Upper lobe of left lung (tissue), 6 donors: ENCODE data around the gene PRPF40B. TPM values are rescaled to one million over a fixed set of nuclear protein-coding genes. Genes with fewer than 3 reads are reported as not detected.

Experiments used
- ATAC-seq, 2 donors: fragments of 200-7000 bp; cut with Tn5 transposase; one replicate each; pipeline ENCODE4 v1.9.1; 2022; ENCODE audit warnings: mild to moderate bottlenecking in 2 of 2, moderate library complexity in 2 of 2; ENCODE audit not compliant: low FRiP score in 2 of 2
- DNase-seq, 2 donors: peaks; one replicate each; pipeline ENCODE4 v3.0.0-alpha.2; 2019 to 2020
- H3K27ac ChIP-seq, 4 donors: fragments of 200-600 bp; sonication (generic); one replicate each; pipeline ENCODE4 v1.5.1; 2016 to 2019
- H3K27me3 ChIP-seq, 4 donors: fragments of 200-600 bp; sonication (generic); one replicate each; pipeline ENCODE4 v1.5.1; 2017 to 2019
- H3K36me3 ChIP-seq, 4 donors: fragments of 200-600 bp; sonication (generic); one replicate each; pipeline ENCODE4 v1.5.1; 2016 to 2019
- H3K4me1 ChIP-seq, 4 donors: fragments of 200-600 bp; sonication (generic); one replicate each; pipeline ENCODE4 v1.5.1; 2018 to 2019
- H3K4me3 ChIP-seq, 4 donors: fragments of 200-600 bp; sonication (generic); one replicate each; pipeline ENCODE4 v1.5.1; 2017 to 2019; ENCODE audit warnings: mild to moderate bottlenecking in 2 of 4, moderate library complexity in 1 of 4
- H3K9me3 ChIP-seq, 4 donors: fragments of 200-600 bp; sonication (generic); one replicate each; pipeline ENCODE4 v1.5.1; 2018 to 2019
- EP300 ChIP-seq, 4 donors: sonication (generic); formaldehyde crosslinking; IDR thresholded peaks; one replicate each; pipeline ENCODE4 v1.5.1; 2017; ENCODE audit warnings: antibody characterized with exemption in 4 of 4, control low read depth in 2 of 4
- POLR2A ChIP-seq, 4 donors: fragments of 450-650 bp; IDR thresholded peaks; one replicate each; pipeline ENCODE4 v1.5.1; 2016 to 2017; ENCODE audit warnings: antibody characterized with exemption in 4 of 4, mild to moderate bottlenecking in 2 of 4
- POLR2AphosphoS5 ChIP-seq, 2 donors: sonication (generic); formaldehyde crosslinking; IDR thresholded peaks; one replicate each; pipeline ENCODE4 v1.5.1; 2017; ENCODE audit warnings: antibody characterized with exemption in 2 of 2
- WGBS, 2 donors: methylation state at CpG; one replicate each; pipeline ENCODE4 v1.1.5; 2017 to 2018; 5-methylcytosine and 5-hydroxymethylcytosine counted together
- total RNA-seq, 6 donors: library from RNA; depleted of rRNA in 4 of 6; stranded (reverse); fragments of >200 nt in 4 of 6; gene quantifications; one replicate each; pipeline versions ENCODE4 v1.1.0 to v1.2.1, GENCODE V29; 2016 to 2021
- TF ChIP-seq, protein P1 (sequence below), 6 experiments: fragments of 450-650 bp in 4 of 6; fragments of 200-600 bp in 2 of 6; sonication (generic) in 2 of 6; IDR thresholded peaks; one replicate each; pipeline ENCODE4 v1.5.1; 2016 to 2019; ENCODE audit warnings: antibody characterized with exemption in 6 of 6
- donor health status: DM: no; HTN: no; CAD: no; lungs with moderate emphysema.
- donor health status: DM: no; HTN: yes; CAD: no; lungs with severe emphysema.

Gene PRPF40B
- total RNA-seq, 6 donors from 2014 or later, result 10.8 to 63.9 (median 16.9) TPM

DNA sequence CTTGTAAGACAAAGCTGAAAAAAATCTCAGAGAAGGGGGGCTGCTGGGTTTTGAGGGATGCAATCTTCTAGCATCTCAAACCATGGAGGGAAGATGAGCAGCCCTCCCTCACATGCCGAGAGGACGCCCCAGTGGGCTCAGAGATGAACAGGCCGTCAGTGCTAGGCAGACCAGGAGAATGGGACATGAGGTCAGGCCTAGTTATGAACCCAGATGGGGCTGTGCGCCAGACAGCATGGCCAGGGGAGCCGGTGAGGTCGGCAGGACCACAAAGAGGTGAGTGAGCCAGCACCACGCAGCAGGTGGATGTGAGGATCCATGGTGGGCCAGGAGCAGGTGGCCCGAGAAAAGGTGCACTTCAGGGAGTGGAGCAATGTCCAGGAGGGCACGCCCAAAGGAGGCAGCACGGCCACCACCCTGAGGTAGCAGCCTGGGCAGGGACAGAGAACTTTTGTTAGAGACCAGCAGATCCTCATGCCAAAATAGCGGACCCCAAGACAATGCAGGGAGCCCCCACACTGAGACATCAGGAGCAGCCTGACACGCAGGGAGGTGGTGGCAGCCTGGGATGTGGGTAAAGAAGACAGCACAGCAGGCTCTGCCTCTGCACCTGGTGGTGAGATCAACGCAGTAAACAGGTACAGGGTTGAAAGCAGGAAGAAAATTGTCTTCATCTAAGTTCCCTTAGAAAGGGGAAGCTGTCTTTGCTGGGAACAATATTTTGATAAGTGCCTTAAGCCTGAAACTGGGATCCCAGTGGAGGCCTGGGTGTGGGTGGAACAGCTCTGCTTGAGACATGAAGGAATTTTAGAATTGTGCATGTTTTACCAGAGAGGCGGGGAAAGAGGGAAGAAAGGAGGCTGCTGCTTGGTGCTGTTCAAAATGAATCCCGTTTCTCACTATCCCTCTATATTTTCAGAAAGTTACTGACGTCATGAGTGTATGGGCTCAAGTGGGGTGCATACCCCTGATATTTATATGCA lies 37.6 kb upstream of the PRPF40B start:
- Histone ChIP-seq H3K4me1 (peaks cover 0 to 1% (median 0%) of the 10 kb centered on the region in 4 donors), H3K27ac (no peak overlapping the region), H3K36me3 (peaks cover 0 to 4% (median 2%) of the 10 kb centered on the region in 4 donors), H3K9me3 (no peaks in the 10 kb centered on the region), H3K27me3 (no peaks in the 10 kb centered on the region), H3K4me3 (no peak overlapping the region)
- 90 to 91% methylated on average over 10 to 16 of the region's 16 CpGs for WGBS, 2 donors
- TF ChIP-seq POLR2AphosphoS5 (IDR thresholded peaks at IDR 0.05) (no peak), POLR2A (IDR thresholded peaks at IDR 0.05) (no peak), EP300 (IDR thresholded peaks at IDR 0.05) (no peak)
- TF ChIP-seq, protein P1, sequence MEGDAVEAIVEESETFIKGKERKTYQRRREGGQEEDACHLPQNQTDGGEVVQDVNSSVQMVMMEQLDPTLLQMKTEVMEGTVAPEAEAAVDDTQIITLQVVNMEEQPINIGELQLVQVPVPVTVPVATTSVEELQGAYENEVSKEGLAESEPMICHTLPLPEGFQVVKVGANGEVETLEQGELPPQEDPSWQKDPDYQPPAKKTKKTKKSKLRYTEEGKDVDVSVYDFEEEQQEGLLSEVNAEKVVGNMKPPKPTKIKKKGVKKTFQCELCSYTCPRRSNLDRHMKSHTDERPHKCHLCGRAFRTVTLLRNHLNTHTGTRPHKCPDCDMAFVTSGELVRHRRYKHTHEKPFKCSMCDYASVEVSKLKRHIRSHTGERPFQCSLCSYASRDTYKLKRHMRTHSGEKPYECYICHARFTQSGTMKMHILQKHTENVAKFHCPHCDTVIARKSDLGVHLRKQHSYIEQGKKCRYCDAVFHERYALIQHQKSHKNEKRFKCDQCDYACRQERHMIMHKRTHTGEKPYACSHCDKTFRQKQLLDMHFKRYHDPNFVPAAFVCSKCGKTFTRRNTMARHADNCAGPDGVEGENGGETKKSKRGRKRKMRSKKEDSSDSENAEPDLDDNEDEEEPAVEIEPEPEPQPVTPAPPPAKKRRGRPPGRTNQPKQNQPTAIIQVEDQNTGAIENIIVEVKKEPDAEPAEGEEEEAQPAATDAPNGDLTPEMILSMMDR (IDR thresholded peaks at IDR 0.05), result no peak
- peak in 1 of 2 donors; percentile 19 for ATAC-seq
- DNase-seq, result no peak

DNA sequence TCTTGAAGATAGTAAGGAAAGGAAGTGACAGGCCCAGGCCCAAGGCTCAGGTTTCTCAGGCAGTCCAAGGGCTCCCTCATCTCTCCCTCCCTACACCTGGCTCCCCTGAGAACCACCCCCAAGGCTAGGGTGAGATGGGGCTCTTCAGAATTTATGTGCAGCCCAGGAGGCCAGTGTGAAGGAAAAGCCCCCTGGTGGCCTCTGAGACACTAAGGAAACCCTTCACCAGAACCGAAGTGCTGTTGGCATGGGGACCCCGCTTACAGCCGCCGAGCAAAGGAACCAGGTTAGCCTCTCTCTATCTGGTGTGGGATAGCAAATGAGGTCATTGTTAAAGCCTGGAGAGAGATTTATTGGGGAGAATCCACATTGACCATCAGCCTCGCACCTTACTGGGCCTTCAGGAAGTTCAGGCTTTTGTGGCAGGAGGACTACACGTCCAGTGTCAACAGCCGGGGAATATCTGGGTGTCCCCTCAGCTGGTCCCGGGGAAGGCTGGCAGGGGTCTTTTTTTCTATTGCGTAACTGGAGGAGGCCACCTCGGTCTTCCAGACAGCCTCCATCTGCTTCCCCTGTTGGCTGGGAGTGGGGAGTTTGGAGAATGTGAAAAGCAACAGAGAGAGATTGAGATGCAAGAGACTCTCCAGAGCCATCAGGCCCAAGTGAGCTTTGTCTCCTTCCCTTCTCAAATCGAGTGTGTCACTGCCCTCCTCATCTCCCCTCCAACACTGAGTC lies 36.0 kb upstream of the PRPF40B start:
- no peak for ATAC-seq
- H3K4me3 ChIP-seq, result no peak overlapping the region
- H3K27me3 ChIP-seq, result no peaks in the 10 kb centered on the region
- WGBS, 2 donors, result 80 to 89% methylated on average over 10 to 11 of the region's 11 CpGs
- no peak for DNase-seq
- H3K9me3 ChIP-seq, result no peaks in the 10 kb centered on the region
- H3K27ac ChIP-seq, result no peak overlapping the region
- TF ChIP-seq POLR2AphosphoS5 (IDR thresholded peaks at IDR 0.05) (no peak), EP300 (IDR thresholded peaks at IDR 0.05) (no peak), POLR2A (IDR thresholded peaks at IDR 0.05) (no peak)
- TF ChIP-seq, protein P1 (IDR thresholded peaks at IDR 0.05), result no peak
- H3K4me1 ChIP-seq, result no peaks in the 10 kb centered on the region
- peaks cover 0 to 4% (median 2%) of the 10 kb centered on the region in 4 donors for H3K36me3 ChIP-seq

DNA sequence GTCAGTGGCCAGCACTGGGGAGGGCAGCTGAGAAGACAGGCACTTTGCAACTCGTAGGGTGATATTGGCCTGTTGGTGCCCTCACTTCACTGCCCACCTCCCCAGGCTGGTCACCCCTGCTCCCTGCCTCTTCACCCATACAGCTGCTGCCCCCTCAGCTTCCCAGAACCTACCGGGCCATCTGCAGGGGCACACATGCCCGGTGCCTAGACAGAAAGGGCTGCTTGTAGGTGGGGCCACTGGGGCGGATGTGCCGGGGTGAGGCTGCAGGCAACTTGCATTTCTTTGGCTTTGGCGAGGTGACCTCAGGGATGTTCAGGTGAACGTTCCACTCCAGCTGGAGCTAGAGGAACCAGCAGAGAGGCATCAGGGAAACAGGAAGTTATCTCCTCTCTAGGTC lies 35.1 kb upstream of the PRPF40B start:
- Histone ChIP-seq H3K9me3 (no peaks in the 10 kb centered on the region), H3K27me3 (no peaks in the 10 kb centered on the region), H3K27ac (no peak overlapping the region), H3K4me1 (no peaks in the 10 kb centered on the region), H3K36me3 (peaks cover 0 to 4% (median 1%) of the 10 kb centered on the region in 4 donors), H3K4me3 (no peak overlapping the region)
- ATAC-seq, result no peak
- WGBS, 2 donors, result 82 to 84% methylated on average over 3 to 7 of the region's 7 CpGs
- no peak for DNase-seq
- TF ChIP-seq, protein P1 (IDR thresholded peaks at IDR 0.05), result no peak
- no peak for TF ChIP-seq POLR2A (IDR thresholded peaks at IDR 0.05)
- TF ChIP-seq EP300 (IDR thresholded peaks at IDR 0.05), result no peak
- TF ChIP-seq POLR2AphosphoS5 (IDR thresholded peaks at IDR 0.05), result no peak

DNA sequence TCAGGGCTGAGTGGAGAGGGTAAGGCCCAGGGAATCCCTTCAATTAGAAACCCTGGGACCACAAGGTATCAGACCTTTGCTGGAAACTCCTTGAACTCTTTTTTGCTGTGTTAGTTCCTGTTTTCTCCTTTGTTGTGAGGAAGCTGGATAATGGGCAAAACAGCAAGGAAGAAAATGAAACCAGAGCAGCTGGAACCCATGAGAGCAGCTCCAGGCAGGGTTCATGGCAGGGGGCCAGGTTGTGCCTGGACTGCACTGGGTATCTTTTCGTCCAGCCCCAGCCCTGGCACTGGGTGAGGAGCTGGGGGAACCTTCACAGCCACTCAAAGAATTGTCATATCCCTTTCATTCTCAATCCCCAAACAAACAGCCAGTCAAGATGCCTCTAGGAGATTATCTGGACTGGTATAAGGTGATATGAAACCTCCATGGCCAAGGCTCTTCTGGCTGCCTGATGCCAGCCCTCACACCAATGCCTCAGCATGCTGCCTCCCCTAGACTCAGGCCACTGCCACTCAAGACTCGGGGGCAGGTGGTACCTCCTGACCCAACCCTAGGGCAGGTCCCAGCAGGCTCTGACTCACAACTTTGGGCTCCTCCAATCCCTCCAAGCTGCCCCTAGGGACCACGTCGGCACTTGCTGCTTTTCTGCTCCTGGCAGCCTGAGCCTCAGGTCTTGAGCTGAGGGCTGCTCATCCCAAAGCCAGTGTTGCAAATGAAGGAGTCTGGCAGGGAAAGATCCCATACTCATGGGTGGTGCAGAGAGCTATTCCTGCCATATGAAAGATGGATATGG lies 34.4 kb upstream of the PRPF40B start:
- H3K27me3 ChIP-seq, result no peaks in the 10 kb centered on the region
- 71 to 73% methylated on average over 3 of the region's 4 CpGs for WGBS, 2 donors
- no peaks in the 10 kb centered on the region for H3K9me3 ChIP-seq
- no peak for DNase-seq
- no peak overlapping the region for H3K27ac ChIP-seq
- H3K36me3 ChIP-seq, result peaks cover 0 to 3% (median 0%) of the 10 kb centered on the region in 4 donors
- H3K4me1 ChIP-seq, result no peaks in the 10 kb centered on the region
- H3K4me3 ChIP-seq, result no peak overlapping the region
- no peak for ATAC-seq
- TF ChIP-seq EP300 (IDR thresholded peaks at IDR 0.05) (no peak), POLR2A (IDR thresholded peaks at IDR 0.05) (no peak), POLR2AphosphoS5 (IDR thresholded peaks at IDR 0.05) (no peak)
- TF ChIP-seq, protein P1 (IDR thresholded peaks at IDR 0.05), result no peak
